HG02938 (cell line): ENCODE results near the gene MCTP1.

ENCODE experiments used
- ATAC-seq: cut with Tn5 transposase; IDR thresholded peaks from one replicate; pipeline ENCODE4 v1.9.1; 2021; ENCODE audit warnings: mild to moderate bottlenecking, moderate library complexity; ENCODE audit not compliant: unreplicated experiment

MCTP1 gene

DNA sequence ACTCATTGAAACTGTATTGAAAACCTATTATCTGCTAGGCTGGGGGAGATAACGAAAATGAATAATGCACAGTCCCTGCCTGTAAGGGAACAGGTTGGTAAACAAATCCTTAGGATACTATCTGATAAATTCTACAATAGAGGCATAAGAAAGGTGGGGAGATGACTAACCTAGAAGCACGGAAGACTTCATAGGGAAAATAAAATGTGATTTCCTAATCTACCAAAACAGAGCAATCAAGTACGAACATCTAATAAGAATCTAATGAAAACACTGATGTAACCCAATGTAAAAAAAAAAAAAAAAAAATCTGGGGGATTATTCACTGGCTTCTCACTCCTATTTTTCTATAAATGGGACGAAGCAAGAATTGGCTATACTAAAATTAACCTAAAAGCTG is 542.0 kb downstream of the MCTP1 start:
- no peak for ATAC-seq

DNA sequence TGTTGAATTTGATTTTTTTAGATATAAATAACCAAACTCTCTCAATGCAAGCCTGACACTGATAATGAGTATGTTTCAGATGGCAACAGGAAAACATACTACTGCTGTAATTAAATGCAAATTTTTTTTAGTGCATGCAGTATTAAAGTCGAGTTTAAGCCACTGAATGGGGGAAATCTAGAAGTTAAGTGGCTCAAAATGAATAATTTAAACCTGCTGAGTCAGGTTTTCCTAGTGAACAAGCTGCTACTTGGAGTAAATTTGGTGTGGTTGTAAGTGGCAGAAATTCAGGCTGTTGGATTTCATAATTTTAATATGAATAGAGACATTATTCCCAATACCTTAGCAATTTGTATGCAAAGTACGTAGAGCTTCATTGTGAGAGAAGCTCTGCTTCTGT is 544.6 kb downstream of the MCTP1 start:
- ATAC-seq = no peak

DNA sequence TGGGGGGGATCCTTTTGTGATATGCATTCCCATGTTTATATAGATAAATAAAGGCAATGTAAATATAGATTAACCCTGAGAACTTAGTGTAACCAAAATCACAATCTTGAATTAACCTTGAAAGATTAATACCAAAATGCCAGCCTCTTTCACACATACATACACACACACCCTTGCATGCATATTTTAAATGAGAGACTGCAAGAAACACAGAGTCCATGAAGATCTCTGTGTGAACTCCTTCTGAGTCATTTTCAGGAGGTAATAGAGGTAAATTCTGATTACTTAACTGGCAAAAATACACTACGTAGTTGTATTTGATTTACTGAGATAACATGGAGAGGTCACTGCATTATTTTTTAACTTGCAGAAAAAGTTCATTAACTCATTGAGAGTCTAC is 548.4 kb downstream of the MCTP1 start:
- ATAC-seq = no peak

DNA sequence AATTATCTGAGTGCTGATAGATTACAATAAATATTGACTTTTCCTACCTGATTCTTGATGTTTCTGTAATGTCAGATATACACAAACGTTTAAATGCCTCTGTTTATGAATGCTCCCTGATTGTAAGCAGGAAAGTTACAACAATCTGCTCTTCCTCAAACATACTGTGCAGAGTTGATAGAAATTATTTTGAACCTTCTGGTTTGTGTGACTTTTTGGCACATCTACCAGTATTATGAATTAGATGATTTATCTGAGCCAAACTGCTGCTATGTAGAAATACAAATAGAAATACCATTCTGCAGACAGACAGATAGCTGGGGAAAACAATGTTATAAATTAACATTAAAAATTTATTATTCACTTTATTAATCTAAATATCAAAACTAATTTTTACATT is 553.4 kb downstream of the MCTP1 start:
- ATAC-seq = no peak

DNA sequence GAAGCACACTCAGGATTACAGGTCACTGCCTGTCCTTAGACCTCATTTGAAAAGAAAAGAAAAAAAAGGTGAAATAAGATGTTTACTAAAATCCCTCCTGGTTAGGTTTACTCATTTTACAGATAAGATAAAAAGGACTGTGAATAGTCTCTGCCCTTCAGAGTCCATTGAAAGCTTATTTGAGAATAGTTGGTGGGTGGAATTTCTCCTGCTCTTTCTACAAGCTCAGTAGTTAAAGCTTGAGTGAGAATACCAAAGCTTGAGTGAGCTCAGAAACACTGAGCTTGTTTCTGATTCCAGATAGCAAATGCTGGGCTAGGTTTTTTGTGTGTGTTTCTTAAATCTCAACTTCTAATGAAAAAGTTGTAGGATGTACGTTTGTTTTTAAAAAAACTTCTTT is 559.8 kb downstream of the MCTP1 start:
- ATAC-seq = no peak

DNA sequence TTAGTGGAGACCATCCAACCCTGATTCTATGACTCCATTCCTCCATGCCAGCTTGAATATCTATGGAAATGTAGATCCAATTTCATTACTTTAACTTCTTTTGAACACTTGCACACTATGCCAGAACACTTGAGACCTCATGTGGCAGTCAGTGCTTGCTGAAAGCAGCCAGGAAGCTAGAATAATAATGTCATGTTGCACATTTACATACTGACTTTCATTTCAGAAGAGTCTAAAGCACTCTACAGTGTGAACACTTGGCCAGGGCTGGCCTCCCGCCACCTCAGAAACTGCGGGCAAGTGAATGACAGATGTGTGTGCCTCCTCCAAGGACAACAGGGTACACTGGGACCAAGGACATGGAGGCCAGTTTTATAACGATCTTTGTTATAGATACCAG is 569.1 kb downstream of the MCTP1 start:
- ATAC-seq = no peak

DNA sequence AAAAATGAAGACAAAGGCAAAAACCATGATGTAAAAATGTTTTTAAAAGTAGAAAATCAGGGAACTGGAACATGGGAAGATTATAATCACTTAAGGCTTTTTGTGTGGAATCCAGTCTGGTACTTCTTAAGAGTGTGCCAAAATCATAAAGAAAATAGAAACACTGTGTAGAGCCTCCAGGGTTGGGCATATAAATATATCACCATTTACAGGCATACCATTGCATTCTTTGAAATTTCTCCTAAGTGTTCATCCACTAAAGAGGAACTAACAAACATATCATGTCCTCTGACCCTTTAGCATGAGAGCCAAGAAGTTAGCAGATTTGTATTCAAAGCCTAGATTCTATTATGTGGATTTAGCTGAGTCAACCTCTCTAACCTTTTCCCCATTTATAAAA is 573.1 kb downstream of the MCTP1 start:
- ATAC-seq = no peak

DNA sequence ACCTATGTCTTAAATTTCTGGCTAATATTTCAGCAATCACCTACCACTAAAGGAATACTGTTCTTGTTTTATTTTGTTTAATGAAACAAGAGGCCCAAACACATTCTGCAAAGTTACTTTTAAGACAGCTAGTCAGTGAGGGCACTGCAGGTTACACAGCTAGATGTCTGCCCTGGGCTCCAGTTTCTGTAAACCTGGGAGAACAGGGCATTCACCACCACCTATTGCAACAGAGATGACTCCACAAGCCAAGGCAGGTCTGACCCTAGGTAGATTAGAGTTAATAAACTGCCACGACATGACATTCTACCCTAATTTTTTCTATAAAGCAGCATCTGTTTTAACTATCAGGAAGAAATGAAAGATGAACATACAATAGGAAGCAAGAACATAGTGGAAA is 575.6 kb downstream of the MCTP1 start:
- no peak for ATAC-seq

DNA sequence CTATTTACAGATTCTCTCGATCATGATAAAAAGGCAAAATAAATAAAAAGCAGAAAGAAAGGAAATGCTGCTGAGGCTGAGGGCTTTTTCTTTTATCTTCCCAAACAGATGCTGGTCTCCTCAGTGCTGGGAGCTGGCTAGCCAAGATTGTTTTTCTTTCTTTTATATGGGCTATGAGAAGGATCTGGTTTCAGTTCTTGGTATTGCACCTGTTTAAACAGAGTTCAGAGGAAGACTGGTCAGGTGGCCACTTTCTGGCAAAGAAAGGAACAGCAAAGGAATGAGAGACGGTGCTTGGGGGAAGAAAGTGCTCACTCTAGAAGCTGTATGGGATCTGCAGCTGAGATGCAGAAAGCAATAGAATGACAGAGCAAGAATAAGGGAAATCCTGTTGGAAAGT is 577.5 kb downstream of the MCTP1 start:
- ATAC-seq = no peak

DNA sequence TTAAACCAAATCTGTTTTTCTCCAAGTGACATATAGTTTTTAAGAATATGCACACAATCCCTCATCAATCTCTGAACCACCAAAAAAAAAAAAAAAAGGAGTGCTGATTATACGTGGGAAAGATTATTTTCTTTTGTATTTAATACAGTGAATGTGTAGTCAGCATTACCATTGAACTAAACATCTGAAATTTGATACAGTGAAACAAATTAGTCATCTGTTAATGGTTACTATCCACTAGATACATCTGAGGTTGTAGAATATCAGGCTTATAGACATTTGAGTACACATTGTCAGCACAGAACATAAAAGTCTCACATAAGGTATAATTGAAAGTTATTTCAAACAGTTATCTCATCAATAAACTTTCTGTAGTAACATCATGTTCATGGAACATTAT is 579.5 kb downstream of the MCTP1 start:
- no peak for ATAC-seq

DNA sequence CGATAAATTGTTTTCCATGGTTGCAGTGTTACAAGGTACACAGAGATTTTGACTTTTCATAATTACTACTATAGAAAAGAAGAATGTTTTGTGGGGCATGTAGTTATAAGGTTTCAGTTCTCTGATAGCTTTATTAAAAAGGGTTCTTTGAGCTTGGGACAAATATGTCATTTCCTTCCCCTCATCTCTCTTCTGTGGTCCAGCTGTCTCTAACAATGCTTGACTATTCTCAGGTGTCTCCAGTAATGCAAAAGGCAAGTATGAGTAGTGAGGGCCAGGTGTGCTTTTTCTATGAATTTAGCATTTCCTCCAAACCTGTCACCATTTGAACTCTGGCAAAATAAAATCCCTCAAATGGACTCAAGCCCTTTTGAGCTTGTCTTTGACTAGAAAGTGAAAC is 582.2 kb downstream of the MCTP1 start:
- ATAC-seq = peak; percentile 91

DNA sequence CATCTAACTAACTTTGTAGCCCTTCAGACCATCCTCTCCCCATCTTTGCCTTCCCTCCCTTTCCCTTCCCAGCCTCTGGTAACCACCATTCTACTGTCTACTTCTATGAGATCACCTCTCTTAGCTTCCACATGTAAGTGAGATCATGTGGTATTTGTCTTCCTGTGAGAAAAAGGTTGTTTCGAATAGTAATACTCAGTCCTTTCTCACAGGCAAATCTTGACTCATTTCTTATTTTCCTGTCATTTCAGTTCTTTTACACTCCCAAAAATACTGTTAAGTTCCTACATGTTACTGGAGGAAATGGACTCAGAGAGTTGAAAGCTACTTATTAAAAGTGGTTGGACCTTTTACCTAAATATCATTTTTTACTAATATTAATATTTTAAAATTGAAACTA is 584.3 kb downstream of the MCTP1 start:
- peak; percentile 70 for ATAC-seq

DNA sequence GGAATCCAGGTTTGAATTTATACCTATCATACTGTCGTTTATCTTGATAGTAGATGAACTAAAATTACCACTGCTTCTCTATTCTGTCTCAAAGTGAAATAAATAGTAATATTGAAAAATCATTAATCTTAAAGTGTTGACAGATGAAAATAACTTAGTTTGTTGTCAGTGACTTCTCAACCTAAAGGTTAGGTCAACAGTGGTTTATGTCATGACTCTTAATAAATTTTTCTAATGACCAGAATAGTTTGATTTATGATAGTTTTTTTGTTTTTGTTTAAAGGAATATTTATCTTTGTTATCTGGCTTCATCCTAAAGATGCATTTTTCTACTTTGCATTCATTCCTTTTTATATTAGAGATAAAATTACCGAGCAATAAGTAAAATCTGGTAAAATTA is 585.3 kb downstream of the MCTP1 start:
- ATAC-seq = no peak

DNA sequence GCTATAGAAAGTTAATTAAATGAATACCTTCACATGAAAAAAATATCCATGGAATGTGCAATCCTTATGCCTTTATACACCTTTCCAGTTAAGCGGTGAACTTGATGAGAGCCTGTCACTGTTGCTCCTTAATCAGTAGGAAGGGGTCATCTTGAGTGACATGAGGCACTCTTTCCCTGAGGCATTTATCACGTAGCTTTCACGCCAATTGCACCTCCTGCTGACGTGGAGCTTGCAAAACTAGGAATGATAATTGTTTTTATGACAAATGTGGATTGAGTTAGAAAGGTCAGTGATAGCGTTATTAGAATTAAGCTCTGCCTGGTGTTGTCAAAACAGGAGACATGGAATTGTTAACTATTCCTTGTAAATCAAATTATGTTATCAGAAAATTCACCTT is 586.7 kb downstream of the MCTP1 start:
- ATAC-seq = no peak

DNA sequence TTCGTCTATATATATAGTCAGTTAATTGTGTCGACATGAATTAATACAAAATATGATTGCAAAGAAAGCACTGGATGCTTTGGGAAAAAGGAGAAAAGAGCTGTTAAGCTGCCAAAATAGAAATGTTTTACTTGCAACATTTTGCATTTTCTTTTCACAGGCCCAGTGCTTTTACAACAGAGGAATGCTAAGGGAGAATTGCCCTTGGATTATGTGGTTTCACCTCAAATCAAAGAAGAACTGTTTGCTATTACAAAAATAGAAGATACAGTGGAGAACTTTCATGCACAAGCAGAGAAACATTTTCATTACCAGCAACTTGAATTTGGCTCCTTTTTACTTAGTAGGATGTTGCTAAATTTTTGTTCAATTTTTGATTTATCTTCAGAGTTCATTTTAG is 590.2 kb downstream of the MCTP1 start:
- no peak for ATAC-seq

DNA sequence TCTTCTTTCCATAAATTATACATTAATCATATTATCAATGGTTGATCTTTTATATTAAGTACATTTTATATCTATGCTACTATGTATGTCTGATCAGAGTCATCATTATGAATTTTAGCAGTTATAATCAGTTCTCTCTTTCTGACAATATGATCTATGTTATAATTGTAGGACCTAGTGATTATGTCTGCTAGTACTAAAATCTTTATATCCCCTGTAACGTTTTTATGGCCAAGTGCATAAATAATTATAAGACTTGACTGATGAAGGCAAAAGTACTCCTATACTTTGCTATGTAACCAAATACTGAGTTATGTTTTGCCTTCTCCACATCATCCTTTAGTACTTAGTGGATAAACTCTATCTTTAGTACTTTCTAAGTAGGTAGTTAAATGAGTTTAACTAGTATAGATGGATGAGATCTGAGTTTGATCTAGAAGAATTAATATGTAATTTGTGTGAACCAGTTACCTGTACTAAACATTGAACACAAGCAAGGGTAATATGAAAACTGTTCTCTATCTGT is 591.0 kb downstream of the MCTP1 start:
- no peak for ATAC-seq

DNA sequence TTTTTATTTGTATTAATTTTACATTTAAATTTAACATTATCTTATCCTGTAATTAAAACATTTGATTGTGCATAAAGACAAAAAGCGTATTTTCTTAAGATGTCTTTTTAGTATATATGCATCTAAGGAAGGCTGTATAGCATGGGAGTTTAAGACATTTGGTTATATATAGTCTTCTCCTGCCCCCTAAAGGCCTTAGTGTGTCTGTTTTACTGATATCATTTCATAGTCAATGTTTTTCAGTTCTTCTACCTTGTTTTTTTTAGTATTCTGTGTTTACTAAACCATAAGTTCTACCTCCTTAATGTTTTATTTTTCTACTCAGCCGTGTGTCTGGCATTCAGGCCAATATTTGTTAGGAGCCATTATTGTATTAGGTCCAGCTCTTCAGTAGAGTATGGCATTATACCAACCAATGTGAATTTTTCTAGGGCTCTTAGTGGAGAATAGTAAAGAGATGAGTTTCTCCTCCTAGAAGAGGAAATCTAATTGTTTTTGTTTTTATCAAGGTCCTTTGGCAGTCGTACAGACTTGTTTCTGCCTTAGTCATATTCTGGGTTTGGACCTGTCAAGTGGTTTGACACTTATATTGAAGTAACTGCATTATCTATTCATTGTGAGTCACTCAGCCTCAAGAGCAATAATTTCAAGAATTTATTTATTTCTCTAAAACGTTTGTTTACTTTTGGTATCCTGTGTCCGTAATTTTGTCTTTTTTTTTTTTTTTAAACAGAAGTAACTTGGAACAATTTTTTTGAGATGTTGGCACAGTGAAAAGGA is 591.7 kb downstream of the MCTP1 start:
- peak; percentile 91 for ATAC-seq

DNA sequence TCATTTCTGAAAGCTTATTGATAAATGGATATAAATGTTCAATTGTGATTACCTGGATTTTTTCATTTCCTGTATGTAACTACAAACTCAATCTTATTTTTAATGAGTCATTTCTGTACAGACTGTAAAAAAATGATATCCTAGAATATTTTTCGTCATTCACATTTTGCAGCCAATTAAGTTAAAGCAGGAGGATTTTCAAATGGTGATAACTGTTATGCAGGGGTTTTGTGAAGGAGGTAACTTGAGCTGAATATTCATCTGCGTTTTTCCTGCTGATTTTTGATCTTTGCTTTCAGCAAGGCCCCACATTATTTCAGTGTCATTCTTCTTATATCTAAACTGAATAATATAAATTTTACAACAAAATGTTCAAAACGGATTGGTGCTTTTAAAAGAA is 592.3 kb downstream of the MCTP1 start:
- ATAC-seq = no peak

DNA sequence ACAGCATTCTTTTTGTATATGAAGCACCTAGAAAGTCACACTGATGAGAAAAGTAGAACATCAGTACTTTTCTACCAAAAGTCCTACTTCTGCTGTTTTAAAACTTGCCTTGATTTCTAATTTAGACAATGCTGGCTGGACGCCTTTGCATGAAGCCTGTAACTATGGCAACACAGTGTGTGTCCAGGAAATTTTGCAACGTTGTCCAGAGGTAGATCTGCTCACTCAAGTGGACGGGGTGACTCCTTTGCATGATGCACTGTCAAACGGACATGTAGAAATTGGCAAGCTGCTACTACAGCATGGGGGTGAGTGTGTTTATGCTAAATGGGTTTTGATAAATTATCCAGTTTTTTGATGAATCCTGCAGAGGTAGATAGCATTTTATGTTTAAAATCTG is 592.9 kb downstream of the MCTP1 start:
- ATAC-seq = no peak

DNA sequence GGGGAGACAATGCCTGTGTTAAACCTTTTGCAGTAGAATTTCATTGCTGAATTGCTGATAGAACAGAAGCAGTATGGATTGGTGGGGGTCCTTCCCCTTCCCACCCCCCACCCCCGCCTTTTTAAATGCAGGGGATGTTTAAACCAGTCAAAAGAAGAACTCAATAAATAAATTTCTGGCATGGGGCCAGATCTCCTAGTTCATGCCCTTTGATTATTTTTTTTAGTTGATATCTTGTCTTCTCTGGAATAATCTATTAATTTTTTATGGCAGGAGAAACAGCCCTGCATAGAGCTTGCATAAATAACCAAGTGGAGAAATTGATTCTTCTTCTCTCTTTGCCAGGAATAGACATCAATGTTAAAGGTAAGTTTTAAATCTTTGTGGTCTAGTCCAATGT is 593.6 kb downstream of the MCTP1 start:
- ATAC-seq = no peak

DNA sequence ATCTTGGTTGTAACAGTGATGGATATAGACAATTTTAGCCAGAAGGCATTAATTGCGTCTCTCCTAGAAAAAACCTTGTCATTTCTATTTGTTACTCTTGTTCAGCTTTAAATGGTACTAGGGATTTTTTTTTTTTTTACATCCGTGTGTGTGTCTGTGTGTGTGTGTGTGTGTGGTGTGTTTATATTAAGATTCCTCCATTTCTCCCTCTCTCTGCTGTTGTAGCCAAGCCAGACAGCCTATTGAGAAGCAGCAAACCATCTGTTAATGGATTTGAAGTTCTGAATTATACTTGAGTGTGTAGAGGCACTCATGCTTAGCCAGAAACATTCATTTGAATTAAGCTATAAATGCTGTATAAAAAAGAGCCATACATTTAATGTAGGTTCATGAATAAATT is 594.1 kb downstream of the MCTP1 start:
- no peak for ATAC-seq

DNA sequence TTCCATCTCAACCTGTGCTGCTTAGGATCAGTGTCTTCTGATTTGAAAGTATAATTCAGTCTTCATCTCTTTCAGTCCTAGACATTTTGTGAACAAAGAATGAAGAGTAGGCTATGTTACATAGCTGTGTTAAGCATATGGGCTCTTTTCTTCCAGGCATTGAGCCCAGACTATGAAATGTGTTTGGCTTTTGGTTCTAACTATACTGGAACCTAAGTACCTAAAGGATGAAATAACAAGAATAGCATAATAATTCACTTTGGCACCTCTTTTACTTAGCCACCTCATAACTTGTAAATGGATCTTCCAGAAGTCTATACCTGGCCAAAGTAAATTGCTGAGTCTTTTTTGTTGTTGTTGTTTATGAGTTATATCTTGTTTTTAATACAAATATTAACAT is 595.0 kb downstream of the MCTP1 start:
- ATAC-seq = no peak
